Measurements from ENCODE around the gene GGA1. TPM values are rescaled to one million over a fixed set of nuclear protein-coding genes. Genes with fewer than 3 reads are reported as not detected.

GGA1 gene
- total RNA-seq, 1 donor from 2014 or later = 32.5 TPM

DNA sequence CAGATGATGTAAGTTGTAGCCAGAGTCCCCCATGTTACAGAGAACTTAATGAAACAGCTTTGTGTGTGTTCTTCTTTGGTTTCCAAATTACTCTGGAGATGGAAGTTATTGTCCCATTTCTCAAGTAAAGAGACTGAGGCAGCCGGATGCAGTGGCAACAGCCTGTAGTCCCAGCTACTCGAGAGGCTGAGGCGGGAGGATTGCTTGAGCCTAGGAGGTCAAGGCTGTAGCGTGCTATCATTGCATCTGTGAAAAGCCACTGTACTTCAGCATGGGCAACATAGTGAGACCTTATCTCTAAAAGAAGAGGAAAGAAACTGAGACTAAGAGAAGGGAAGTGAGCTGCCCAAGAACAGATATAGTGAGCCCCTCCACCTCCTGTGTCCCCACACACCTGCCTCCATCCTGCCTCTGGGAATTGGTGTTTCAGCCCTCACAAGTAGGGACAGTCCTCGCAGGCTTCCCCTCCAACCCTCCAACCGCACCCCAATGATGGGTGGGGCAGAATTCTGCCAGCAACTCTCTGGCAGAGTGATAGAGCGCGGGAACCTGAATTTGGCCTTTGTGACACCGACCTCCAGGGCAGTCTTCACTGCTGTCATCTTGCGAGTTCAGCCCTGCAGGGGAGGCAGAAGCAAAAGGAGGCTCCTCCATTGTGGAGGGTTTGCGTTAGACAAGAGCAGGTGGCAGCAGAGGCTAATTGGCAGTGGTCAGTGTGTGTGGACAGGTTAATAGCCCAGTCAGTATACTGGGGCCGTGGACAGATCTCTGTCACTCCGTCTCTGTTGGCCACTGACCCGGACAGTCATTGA, 51.5 kb downstream of the GGA1 start:
- DNase-seq (ENCODE audit: low spot score) = no peak
- intact Hi-C loops (cut with DNase I) = loop anchor here (2.0 kb wide), 1 partner anchor 15 kb away; the partner anchor contains the start of gene LGALS1

DNA sequence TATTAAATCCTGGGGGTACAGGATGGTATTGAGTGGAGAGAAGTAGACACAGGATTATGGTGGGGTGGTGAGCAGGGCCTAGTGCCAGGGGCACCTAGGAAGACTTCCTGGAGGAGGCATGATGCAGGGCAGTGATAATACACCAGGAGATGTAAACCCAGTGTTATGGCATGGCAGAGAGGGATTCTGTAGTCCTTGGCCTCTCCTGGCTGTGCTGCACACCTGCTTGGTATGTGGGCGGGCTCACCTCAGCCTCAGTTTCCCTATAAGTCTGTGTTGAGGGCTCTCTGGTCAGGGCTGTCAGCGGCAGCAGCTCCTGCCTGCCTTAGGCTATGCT, 52.0 kb downstream of the GGA1 start:
- no peak for DNase-seq (ENCODE audit: low spot score)
- intact Hi-C loops (cut with DNase I) = loop anchor here (2.0 kb wide), 1 partner anchor 14 kb away; the partner anchor contains the start of gene LGALS1

DNA sequence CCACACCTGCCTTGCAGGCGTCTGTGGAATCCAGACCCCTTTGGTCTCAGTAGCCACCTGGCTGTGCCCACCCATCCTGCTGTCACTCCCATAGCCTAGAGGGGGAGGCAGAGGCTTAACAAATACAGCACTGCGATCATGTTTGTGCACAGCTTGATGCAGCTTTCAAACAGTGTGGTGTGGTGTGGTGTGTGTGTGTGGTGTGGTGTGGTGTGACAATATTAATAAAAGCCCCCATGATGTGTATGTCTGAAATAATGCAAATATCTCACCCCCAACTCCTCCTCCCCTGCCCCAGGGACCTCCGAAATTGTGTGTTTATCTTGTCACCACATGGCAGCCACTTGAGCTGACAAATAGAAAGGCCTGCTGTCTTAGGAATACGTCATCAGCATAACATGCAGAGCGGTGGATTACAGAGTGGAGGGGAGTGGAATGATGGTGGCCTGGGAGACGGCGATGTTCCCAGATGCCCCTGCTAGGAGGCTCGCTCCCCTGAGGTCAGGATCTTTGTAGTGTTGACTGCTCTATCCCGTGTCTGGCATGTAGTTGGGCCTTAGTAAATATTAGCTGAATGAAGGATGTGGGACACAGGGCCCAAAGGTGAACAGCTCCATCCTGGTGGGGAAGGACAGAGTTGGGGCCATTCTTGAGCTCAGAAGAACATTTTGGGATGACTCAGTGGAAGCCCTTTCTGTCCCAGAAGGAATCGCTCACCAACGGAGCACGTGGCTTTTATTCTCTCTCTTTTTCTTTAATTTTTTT, 52.7 kb downstream of the GGA1 start:
- intact Hi-C loops (cut with DNase I) = loop anchor here (2.0 kb wide), 1 partner anchor 13 kb away; the partner anchor contains the start of gene LGALS1
- DNase-seq (ENCODE audit: low spot score) = no peak

DNA sequence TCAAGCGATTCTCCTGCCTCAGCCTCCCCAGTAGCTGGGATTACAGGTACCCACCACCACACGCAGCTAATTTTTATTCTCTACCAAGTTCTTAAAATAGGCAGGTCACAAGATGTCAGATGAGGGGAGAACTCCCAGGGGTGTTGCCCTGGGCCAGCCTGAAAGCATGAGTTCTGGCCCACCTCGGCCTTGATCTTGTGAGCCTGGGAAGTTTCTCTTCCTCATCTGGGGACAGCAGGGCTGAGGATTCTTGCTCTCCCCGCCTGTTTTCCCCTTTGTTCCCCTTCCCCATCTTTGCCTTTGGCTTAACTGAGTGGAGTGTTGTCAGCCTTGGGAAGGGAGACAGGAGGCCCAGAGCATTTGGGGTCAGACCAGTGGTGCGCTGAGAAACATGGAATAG, 53.4 kb downstream of the GGA1 start:
- intact Hi-C loops (cut with DNase I) = no loop called here
- DNase-seq (ENCODE audit: low spot score) = no peak

DNA sequence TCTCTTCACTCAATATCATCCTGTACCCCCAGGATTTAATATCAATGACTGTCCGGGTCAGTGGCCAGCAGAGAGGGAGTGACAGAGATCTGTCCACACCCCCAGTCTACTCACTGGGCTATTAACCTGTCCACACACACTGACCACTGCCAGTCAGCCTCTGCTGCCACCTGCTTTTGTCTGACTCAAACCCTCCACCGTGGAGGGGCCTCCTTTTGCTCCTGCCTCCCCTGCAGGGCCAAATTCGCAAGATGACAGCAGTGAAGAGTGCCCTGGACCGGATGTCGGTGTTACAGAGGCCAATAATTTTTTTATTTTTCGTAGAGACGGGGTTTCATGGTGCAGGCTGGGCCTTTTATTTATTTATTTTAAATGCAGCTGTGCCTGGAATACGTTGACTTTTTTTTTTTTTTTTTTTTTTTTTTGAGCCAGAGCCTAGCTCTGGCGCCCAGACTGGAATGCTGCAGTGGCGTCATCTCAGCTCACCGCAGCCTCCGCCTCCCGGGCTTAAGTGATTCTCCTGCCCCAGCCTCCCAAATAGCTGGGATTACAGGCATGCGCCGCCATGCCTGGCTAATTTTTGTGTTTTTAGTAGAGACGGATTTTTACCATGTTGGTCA, 55.0 kb downstream of the GGA1 start:
- intact Hi-C loops (cut with DNase I) = no loop called here
- no peak for DNase-seq (ENCODE audit: low spot score)

DNA sequence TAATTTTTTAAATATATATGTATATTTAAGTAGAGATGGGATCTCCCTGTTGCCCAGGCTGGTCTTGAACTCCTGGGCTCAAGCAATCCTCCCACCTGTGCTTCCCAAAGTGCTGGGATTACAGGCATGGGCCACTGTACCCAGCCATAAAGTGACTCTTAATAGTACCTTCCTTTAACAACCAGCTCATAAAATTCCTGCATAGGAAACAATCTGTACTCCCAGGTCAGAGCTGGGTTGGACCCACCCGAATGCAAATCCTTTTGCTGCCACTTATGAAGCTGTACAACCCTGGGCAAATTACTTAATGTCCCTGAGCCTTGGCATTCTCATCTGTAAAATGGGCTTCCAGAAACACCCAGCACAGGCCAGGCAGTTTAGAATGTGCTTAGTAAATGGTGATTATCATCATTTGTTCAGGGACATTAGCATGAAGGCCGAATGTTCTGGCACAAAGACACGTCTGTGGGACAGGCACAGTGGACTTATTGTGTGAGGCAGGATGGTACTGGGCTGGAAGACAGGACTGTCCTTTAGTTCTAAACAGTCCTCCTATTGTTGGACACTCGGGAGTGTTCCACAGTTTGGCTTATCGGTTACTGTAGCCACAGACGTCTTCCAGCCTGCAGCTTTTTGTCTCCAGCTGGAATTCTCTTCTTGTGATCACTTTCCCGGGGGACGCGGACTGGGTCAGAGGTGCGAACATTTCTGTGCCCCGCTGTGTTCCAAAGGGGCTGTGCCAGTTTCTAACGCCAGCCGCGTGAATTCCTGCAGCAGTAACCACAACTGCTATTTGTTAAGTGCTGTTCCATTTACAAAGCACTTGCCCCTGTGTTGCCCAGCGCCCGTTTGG, 55.8 kb downstream of the GGA1 start:
- intact Hi-C loops (cut with DNase I) = no loop called here
- no peak for DNase-seq (ENCODE audit: low spot score)

DNA sequence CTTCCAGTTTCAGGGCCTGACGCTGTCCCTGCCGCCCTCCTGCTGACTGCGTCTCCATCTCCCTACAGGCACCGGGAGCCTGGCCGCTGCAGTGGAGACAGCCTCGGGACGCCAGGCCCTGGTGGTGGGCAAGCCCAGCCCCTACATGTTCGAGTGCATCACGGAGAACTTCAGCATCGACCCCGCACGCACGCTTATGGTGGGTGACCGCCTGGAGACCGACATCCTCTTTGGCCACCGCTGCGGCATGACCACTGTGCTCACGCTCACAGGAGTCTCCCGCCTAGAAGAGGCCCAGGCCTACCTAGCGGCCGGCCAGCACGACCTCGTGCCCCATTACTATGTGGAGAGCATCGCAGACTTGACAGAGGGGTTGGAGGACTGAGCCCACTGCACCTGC, 56.9 kb downstream of the GGA1 start:
- intact Hi-C loops (cut with DNase I) = no loop called here
- no peak for DNase-seq (ENCODE audit: low spot score)

DNA sequence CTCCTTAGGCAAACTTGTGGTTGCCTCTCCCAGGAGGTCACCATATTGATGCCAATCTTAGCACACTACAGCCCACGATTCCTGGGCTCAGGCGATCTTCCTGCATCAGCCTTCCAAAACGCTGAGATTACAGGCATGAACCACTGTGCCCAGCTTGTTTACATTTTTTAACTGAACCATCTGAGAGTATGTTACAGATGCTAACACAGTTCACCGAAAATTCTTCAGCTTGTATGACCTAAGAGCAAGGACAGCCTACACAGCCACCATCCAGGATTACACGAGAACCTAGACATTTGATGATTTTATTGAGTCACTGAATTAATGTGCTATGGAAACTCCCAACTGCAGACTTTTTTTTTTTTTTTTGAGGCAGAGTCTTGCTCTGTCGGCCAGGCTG, 61.0 kb downstream of the GGA1 start:
- DNase-seq (ENCODE audit: low spot score) = no peak
- intact Hi-C loops (cut with DNase I) = no loop called here

DNA sequence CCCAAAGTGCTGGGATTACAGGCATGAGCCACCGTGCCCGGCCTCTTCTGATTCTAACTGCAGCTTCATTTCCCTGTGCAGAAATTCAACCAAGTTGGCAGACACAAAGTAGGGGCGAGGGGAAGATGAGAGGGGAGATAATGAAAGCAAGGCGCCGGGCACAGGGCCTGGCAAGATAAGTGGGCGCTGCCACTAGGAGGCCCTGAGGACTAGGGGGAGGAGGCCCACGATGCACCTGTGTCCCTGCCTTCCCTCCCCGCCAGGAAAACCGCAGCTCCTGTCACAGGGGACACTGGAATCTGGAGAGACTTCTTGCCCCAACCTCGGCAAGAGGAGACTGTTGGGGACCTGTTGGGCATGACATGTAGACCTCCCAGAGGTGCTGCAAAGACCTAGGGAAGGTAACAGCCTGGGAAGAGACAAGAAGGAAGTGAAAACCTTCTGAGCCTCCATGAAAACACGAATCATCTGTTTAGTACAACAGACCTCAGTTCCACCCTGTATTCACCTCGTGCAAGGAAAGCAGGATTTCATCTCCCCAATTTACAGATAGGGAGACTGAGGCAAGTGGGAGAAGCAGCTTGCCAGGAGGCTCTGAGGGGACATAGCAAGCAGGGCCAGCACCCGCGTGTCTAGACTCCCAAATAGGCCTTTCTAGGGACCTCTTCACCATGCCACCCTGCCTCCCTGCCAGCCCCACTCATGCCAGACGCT, 63.7 kb downstream of the GGA1 start:
- no peak for DNase-seq (ENCODE audit: low spot score)
- intact Hi-C loops (cut with DNase I) = no loop called here

DNA sequence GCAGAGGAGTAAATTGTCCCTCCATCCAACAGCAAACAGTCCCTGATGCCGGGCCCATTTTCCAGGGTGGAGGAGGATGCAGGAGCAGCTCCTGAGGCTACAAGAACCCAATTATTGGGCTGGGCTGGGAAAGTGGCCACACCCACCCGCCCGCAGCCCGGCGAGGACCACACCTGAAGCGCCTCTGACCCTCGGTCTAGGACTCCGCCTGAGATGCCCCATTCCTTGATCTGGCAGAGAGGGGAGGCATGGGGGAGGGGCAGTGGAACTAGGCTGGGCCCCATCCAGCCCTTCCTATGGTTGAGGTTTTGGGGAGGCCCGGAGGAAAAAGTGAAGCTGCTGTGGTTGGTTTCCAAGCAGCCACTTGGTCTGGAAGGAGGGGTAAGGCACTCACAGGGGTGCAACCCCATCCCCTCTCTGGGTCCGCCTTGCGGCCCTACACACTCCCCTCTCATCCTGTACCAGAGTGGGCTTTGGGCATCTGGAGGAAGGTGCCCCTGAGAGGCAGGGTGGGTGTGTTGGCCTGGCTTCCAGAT, 64.4 kb downstream of the GGA1 start:
- intact Hi-C loops (cut with DNase I) = no loop called here

DNA sequence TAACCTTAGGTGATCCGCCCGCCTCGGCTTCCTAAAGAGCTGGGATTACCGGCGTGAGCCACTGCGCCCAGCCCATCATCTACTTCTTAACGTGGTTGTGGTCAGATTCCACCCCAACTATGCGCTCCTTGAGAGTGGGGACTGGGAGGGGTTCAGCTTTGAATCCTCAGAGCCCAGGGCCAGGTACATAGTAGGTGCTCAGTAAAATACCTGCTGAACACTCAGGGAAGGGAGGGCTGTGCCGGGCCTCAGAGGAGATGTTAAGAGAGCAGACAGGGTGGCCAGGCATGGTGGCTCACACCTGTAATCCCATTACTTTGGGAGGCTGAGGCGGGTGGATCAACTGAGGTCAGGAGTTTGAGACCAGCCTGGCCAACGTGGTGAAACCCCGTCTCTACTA, 65.6 kb downstream of the GGA1 start:
- intact Hi-C loops (cut with DNase I) = loop anchor here (2.0 kb wide), 2 partner anchors 13 to 65 kb away; partner anchors contain the start of gene GGA1
- no peak for DNase-seq (ENCODE audit: low spot score)

More for the DNA sequence above, 64.4 kb downstream of the GGA1 start:
- DNase-seq (ENCODE audit: low spot score) = no peak

DNA sequence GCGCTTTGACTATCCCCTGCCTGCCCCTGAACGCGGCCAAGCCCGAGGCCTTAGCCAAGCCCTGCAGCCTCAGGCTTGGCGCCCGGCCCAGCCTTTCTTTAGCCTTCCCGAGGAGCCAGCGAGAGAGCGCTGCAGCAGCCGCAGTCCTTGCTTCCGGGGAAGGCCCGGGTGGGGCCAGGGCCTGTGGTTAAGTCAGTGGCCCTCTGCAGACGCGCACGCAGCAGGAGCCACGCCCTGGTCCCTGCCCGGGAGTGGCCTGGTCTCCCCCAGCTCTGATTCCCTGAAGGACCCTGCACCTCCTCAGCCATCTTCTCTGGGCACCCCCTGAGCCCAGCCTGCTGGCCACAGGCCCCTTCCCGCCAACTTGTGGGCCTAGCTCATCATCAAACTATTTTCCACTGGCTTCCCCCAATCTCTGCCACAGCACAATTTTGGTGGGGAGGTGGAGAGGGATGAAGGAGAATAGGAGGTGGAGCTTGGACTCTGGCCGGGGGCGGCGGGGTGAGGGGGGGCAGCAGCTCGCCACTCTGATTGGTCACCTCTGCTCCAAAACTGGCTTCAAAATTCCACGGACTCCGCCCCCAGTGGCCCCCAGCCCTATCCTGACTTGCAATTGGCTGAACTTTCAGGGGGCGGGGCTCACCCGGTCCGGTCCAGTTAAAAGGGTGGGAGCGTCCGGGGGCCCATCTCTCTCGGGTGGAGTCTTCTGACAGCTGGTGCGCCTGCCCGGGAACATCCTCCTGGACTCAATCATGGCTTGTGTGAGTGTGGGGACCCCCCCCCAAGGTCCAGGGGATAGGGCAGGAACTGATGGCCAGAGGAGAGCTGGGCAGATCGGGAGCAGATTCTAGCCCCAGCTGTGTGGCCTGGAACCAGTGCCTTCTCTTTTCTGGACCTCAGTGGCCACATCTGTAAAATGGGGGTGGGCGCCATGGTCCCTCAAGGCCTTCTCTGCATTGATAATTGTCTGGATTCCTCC, 66.6 kb downstream of the GGA1 start, which contains the start of gene LGALS1:
Gene LGALS1 (plus strand): TSS at position 686 of the 979 bp plus-strand sequence. CDS start 67 bp downstream, at position 753.
- peak; percentile 97 for DNase-seq (ENCODE audit: low spot score)
- intact Hi-C loops (cut with DNase I) = loop anchor here (2.0 to 5.0 kb wide), 3 partner anchors 14 to 77 kb away; partner anchors contain the start of gene GGA1

DNA sequence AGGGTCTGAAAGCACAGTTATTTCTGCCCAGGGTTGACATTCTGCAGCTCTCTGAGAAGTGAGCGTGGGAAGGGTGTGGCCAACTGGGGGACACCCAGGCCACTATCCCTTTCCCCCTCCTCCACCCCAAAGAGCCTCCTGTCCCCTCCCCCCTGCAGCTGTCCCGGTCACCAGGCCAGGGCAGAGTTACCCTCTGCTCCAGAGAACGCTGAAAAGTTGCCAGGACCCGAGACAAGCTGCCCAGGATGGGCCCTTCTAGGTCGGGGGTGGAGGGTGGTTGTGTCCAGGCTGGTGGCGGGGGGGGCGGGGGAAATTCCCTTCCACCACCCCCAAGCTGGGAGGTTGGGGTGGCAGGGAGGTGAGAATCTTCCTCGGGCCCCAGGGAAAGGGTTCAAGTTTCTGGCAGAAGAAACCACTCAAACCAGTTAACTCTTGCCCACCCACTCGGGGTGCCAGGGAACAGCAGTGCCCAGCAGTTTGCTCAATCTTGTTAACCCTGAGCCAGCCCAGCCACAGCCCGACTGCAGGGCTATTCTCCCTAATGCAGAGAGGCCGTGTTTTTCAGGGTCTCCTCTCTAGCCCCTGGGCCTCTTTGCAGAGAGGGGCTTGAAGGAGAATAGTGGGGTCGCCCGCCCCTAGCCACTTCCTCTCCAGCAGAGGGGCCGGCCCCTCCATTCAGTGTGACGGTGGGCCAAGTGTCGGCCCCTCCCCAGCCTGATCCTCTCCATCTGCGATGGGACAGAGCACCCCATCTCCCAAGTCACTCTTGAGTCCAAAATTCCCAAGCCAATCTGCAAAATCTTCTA, 67.5 kb downstream of the GGA1 start:
- intact Hi-C loops (cut with DNase I) = loop anchor here (2.0 to 5.0 kb wide), 3 partner anchors 15 to 76 kb away; partner anchors contain the start of gene GGA1
- DNase-seq (ENCODE audit: low spot score) = peak; percentile 83

DNA sequence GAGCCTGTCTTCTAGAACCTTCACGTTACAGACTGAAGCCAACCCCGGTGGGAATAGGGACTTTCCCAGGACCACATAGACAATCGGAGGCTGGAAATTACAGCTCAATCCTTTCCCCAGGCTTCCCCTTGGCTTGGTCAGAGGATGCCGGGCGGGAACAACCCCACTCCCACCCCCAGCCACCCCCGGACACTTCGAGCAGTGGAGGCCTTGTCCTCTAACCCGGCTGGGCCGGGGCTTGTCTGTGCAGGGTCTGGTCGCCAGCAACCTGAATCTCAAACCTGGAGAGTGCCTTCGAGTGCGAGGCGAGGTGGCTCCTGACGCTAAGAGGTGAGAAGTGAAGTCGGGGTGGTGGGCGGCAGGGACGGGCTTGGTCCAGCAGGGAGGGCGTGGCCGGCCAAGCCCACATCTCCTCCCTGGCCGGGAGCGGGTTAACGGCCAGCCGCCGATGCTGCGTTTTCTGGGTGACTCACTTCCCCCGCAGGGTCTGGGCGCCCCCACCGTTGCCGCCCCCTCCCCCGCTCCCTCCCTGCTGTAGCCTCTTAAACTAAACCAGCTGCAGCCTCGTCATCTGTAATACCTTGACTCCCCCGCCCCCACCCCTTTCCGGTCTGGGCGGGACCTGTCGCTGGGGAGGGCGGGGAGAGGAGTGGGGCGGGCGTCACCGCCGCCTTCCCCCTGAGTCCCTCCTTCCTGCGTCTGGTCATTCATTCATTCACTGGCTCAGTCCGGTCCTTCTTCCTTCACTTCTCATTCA, 68.3 kb downstream of the GGA1 start:
- intact Hi-C loops (cut with DNase I) = loop anchor here (5.0 kb wide), 1 partner anchor 75 kb away; no protein-coding TSS in a partner anchor
- DNase-seq (ENCODE audit: low spot score) = peak; percentile 95

DNA sequence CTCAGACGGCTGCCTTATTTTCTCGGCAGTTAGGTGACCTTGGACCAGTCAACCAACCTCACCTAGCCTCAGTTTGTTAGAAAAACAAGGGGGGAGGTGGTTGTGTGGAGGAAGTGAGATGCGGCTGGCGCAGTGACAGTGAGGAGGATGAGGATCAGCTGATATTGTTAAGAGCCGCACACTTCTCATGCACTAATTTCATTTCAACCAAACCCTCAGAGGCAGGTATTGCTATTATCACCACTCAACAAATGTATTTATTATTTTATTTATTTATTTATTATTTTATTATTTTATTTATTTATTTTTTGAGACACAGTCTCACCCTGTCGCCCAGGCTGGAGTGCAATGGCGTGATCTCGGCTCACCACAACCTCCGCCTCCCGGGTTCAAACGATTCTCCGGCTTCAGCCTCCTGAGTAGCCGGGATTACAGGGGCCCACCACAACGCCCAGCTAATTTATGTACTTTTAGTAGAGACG, 68.9 kb downstream of the GGA1 start:
- intact Hi-C loops (cut with DNase I) = loop anchor here (5.0 kb wide), 1 partner anchor 75 kb away; no protein-coding TSS in a partner anchor
- DNase-seq (ENCODE audit: low spot score) = no peak

Data from cardiac septum (tissue), 1 donor.